ENCODE data around the gene SNAI3. TPM values are rescaled to one million over a fixed set of nuclear protein-coding genes. Genes with fewer than 3 reads are reported as not detected.
A peak's percentile ranks its signal among the peaks of the same experiment; 100 is the strongest.

The SNAI3 gene
- total RNA-seq, 1 experiment from 2014 or later = 9.1 TPM

GRCh38 chr16:88703486-88704309, 17.4 kb upstream of the SNAI3 start:
- Mint-ChIP-seq H3K9me3 (no peaks in the 10 kb centered on the region), H3K4me1 (peaks cover 19% of the 10 kb centered on the region), H3K36me3 (no peaks in the 10 kb centered on the region), H3K4me3 (peak overlapping the region; percentile 84), H3K27me3 (ENCODE audit: low read depth) (no peaks in the 10 kb centered on the region), H3K27ac (peak overlapping the region; percentile 62; the same call in 1 of the 2 replicates)
- ATAC-seq = no peak
- DNase-seq (ENCODE audit: low spot score) = no peak
- no peak for TF ChIP-seq ZBTB21 (CRISPR knock-in tag; IDR thresholded peaks at IDR 0.05; ENCODE audit: borderline replicate concordance)
- TF ChIP-seq E2F4 (CRISPR knock-in tag; IDR thresholded peaks at IDR 0.05; ENCODE audit: borderline replicate concordance, low read depth) = no peak
- no peak for TF ChIP-seq USF1 (CRISPR knock-in tag; IDR thresholded peaks at IDR 0.05)
- TF ChIP-seq FOXP1 (CRISPR knock-in tag; IDR thresholded peaks at IDR 0.05; ENCODE audit: borderline replicate concordance) = no peak
- no peak for TF ChIP-seq ZSCAN18 (CRISPR knock-in tag; IDR thresholded peaks at IDR 0.05)
- TF ChIP-seq ZNF281 (CRISPR knock-in tag; IDR thresholded peaks at IDR 0.05) = no peak
- POLR2A ChIA-PET = interaction anchor here (0.6 kb wide), 1 partner anchor 716 kb away, joined by 3 read pairs; no protein-coding TSS in a partner anchor
- CTCF ChIA-PET = interaction anchor here (1.0 to 6.8 kb wide), 3 partner anchors 18 to 33 kb away, joined by 3 to 46 read pairs (median 8); no protein-coding TSS in a partner anchor

GRCh38 chr16:88702371-88703210, 16.3 kb upstream of the SNAI3 start:
- Mint-ChIP-seq H3K27ac (peak overlapping the region; percentile 53; the same call in 1 of the 2 replicates), H3K27me3 (ENCODE audit: low read depth) (no peaks in the 10 kb centered on the region), H3K4me1 (peaks cover 18% of the 10 kb centered on the region), H3K36me3 (peaks cover 2% of the 10 kb centered on the region; the same call in 1 of the 2 replicates), H3K4me3 (no peak overlapping the region), H3K9me3 (no peaks in the 10 kb centered on the region)
- DNase-seq (ENCODE audit: low spot score) (no peak), ATAC-seq (no peak)
- TF ChIP-seq ZNF512 (CRISPR knock-in tag; IDR thresholded peaks at IDR 0.05; ENCODE audit: borderline replicate concordance) = no peak
- no peak for TF ChIP-seq ZNF423 (CRISPR knock-in tag; IDR thresholded peaks at IDR 0.05)
- TF ChIP-seq ZNF263 (CRISPR knock-in tag; IDR thresholded peaks at IDR 0.05; ENCODE audit: low read depth) = no peak
- TF ChIP-seq SMAD3 (CRISPR knock-in tag; IDR thresholded peaks at IDR 0.05; ENCODE audit: borderline replicate concordance) = no peak
- no peak for TF ChIP-seq CREB1 (CRISPR knock-in tag; IDR thresholded peaks at IDR 0.05)
- TF ChIP-seq ESRRA (CRISPR knock-in tag; IDR thresholded peaks at IDR 0.05; ENCODE audit: borderline replicate concordance) = no peak
- no peak for TF ChIP-seq ZBTB21 (CRISPR knock-in tag; IDR thresholded peaks at IDR 0.05; ENCODE audit: borderline replicate concordance)
- no peak for TF ChIP-seq NR2C2 (CRISPR knock-in tag; IDR thresholded peaks at IDR 0.05)
- no peak for TF ChIP-seq IRF2 (CRISPR knock-in tag; IDR thresholded peaks at IDR 0.05; ENCODE audit: borderline replicate concordance, low read depth)
- no peak for TF ChIP-seq ZNF121 (CRISPR knock-in tag; IDR thresholded peaks at IDR 0.05)
- TF ChIP-seq NFE2L1 (CRISPR knock-in tag; IDR thresholded peaks at IDR 0.05) = no peak
- POLR2A ChIA-PET = no interaction called here
- CTCF ChIA-PET = interaction anchor here (0.8 to 6.8 kb wide), 3 partner anchors 17 to 35 kb away, joined by 3 to 46 read pairs (median 4); no protein-coding TSS in a partner anchor
